Neural progenitor cell (in vitro differentiated cells): Measurements from ENCODE around the gene C1QTNF7. TPM values are rescaled to one million over a fixed set of nuclear protein-coding genes. Genes with fewer than 3 reads are reported as not detected.

Source experiments
- DNase-seq: peaks from one replicate; pipeline ENCODE4 v3.0.0-alpha.2; 2016; ENCODE audit warnings: low spot score
- H2AFZ ChIP-seq: fragments of 200-600 bp; sonication (generic); replicated peaks from 2 replicates; pipeline ENCODE4 v1.6.1; 2016; ENCODE audit warnings: antibody characterized with exemption
- H3F3A ChIP-seq: fragments of 200-600 bp; sonication (generic); 2 replicates; pipeline ENCODE4 v1.6.1; 2016; ENCODE audit warnings: antibody characterized with exemption, low read depth
- H3K27ac ChIP-seq: fragments of 200-600 bp; sonication (generic); 2 replicates; pipeline ENCODE4 v1.5.1; 2016; ENCODE audit warnings: mild to moderate bottlenecking
- H3K27me3 ChIP-seq: fragments of 200-600 bp; sonication (generic); 2 replicates; pipeline ENCODE4 v1.6.1; 2016; ENCODE audit warnings: mild to moderate bottlenecking, moderate library complexity
- H3K36me3 ChIP-seq: fragments of 200-600 bp; sonication (generic); 2 replicates; pipeline ENCODE4 v1.5.1; 2016
- H3K4me1 ChIP-seq: fragments of 200-600 bp; sonication (generic); 2 replicates; pipeline ENCODE4 v1.6.1; 2016; ENCODE audit warnings: mixed run types
- H3K4me2 ChIP-seq: fragments of 200-600 bp; sonication (generic); 2 replicates; pipeline ENCODE4 v1.6.1; 2016
- H3K4me3 ChIP-seq: fragments of 200-600 bp; sonication (generic); 2 replicates; pipeline ENCODE4 v1.5.1; 2016
- H3K79me2 ChIP-seq: fragments of 200-600 bp; sonication (generic); 2 replicates; pipeline ENCODE4 v1.6.1; 2016; ENCODE audit warnings: low read depth
- H3K9ac ChIP-seq: fragments of 200-600 bp; sonication (generic); 2 replicates; pipeline ENCODE4 v1.6.1; 2016
- H3K9me3 ChIP-seq: fragments of 200-600 bp; sonication (generic); 2 replicates; pipeline ENCODE4 v1.5.1; 2016; ENCODE audit warnings: low read depth
- H4K20me1 ChIP-seq: fragments of 200-600 bp; sonication (generic); 2 replicates; pipeline ENCODE4 v1.6.1; 2016; ENCODE audit warnings: low read depth
- H3K27ac Mint-ChIP-seq: 3 replicates; pipeline ENCODE4 v1.8.0; 2021; ENCODE audit warnings: mixed read lengths
- H3K27me3 Mint-ChIP-seq: 2 replicates; pipeline ENCODE4 v1.8.0; 2022; ENCODE audit warnings: low read depth, mild to moderate bottlenecking, inconsistent platforms, moderate library complexity, mixed read lengths; ENCODE audit not compliant: insufficient read depth
- H3K36me3 Mint-ChIP-seq: 3 replicates; pipeline ENCODE4 v1.8.0; 2021; ENCODE audit warnings: mixed read lengths
- H3K4me1 Mint-ChIP-seq: 3 replicates; pipeline ENCODE4 v1.8.0; 2021; ENCODE audit warnings: mixed read lengths
- H3K4me3 Mint-ChIP-seq: 3 replicates; pipeline ENCODE4 v1.8.0; 2021; ENCODE audit warnings: mild to moderate bottlenecking, moderate library complexity, mixed read lengths
- H3K9me3 Mint-ChIP-seq: 3 replicates; pipeline ENCODE4 v1.8.0; 2020; ENCODE audit warnings: mixed read lengths
- CTCF ChIP-seq: fragments of 200-600 bp; sonication (generic); IDR thresholded peaks from 2 replicates; pipeline ENCODE4 v1.5.1; 2017; ENCODE audit warnings: antibody characterized with exemption, mild to moderate bottlenecking
- EZH2 ChIP-seq: fragments of 200-600 bp; sonication (generic); IDR thresholded peaks from 2 replicates; pipeline ENCODE4 v1.6.1; 2017; ENCODE audit warnings: antibody characterized with exemption, mild to moderate bottlenecking, moderate library complexity
- EZH2phosphoT487 ChIP-seq: fragments of 200-600 bp; sonication (generic); IDR thresholded peaks from 2 replicates; pipeline ENCODE4 v1.6.1; 2017; ENCODE audit warnings: antibody characterized with exemption
- total RNA-seq: library from RNA; depleted of rRNA; stranded (reverse); fragments of >200 nt; gene quantifications from 2 replicates; pipeline ENCODE4 v1.2.3, GENCODE V29; 2015; ENCODE audit warnings: low replicate concordance

The C1QTNF7 gene
- total RNA-seq, 1 donor from 2014 or later, result not detected

DNA sequence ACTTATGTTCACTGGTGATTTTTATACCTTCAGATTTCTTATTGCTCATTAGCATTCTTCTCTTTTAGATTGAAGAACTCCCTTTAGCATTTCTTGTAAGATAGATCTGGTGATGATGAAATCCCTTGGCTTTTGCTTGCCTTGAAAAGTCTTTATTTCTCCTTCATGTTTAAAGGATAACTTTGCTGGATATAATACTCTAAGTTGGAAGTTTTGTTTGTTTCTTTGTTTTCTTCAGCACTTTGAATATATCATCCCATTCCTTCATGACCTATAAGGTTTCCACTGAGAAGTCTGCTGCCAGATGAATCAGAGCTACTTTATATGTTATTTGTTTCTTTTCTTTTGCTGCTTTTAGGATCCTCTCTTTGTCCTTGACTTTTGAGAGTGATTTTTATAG lies 60.3 kb downstream of the C1QTNF7 start:
- no peak for DNase-seq
- H3K9ac ChIP-seq, result no peak overlapping the region
- H3K9me3 Mint-ChIP-seq, result peaks cover 33% of the 10 kb centered on the region
- no peak overlapping the region for H3K4me3 ChIP-seq
- H3K36me3 Mint-ChIP-seq, result peaks cover 64% of the 10 kb centered on the region
- H3K79me2 ChIP-seq, result no peaks in the 10 kb centered on the region
- no peaks in the 10 kb centered on the region for H3K36me3 ChIP-seq
- H3K4me2 ChIP-seq, result no peak overlapping the region
- H4K20me1 ChIP-seq, result no peaks in the 10 kb centered on the region
- H3K9me3 ChIP-seq, result no peaks in the 10 kb centered on the region
- no peak overlapping the region for H3K27ac Mint-ChIP-seq
- no peak overlapping the region for H3K27ac ChIP-seq
- no peaks in the 10 kb centered on the region for H3F3A ChIP-seq
- H2AFZ ChIP-seq, result no peak overlapping the region
- no peaks in the 10 kb centered on the region for H3K4me1 ChIP-seq
- TF ChIP-seq EZH2 (no peak), CTCF (no peak), EZH2phosphoT487 (no peak)
- no peaks in the 10 kb centered on the region for H3K27me3 Mint-ChIP-seq
- H3K4me1 Mint-ChIP-seq, result no peaks in the 10 kb centered on the region
- no peak overlapping the region for H3K4me3 Mint-ChIP-seq
- no peaks in the 10 kb centered on the region for H3K27me3 ChIP-seq

- Histone ChIP-seq H3K36me3 (no peaks in the 10 kb centered on the region), H3K4me1 (no peaks in the 10 kb centered on the region), H3K27me3 (no peaks in the 10 kb centered on the region), H3K9me3 (no peaks in the 10 kb centered on the region), H3K4me3 (no peak overlapping the region), H2AFZ (no peak overlapping the region), H4K20me1 (no peaks in the 10 kb centered on the region), H3F3A (no peaks in the 10 kb centered on the region), H3K9ac (no peak overlapping the region), H3K27ac (no peak overlapping the region), H3K4me2 (no peak overlapping the region), H3K79me2 (no peaks in the 10 kb centered on the region)
- no peak overlapping the region for H3K27ac Mint-ChIP-seq
- H3K36me3 Mint-ChIP-seq, result peaks cover 59% of the 10 kb centered on the region
- no peak overlapping the region for H3K4me3 Mint-ChIP-seq
- no peak for TF ChIP-seq EZH2
- no peak for TF ChIP-seq EZH2phosphoT487
- TF ChIP-seq CTCF, result no peak
- H3K4me1 Mint-ChIP-seq, result no peaks in the 10 kb centered on the region
- DNase-seq, result no peak
- H3K9me3 Mint-ChIP-seq, result peaks cover 33% of the 10 kb centered on the region
- peaks cover 3% of the 10 kb centered on the region for H3K27me3 Mint-ChIP-seq
Observed at GRCh38 chr4:15488658-15489470, 61.0 kb downstream of the C1QTNF7 start.

DNA sequence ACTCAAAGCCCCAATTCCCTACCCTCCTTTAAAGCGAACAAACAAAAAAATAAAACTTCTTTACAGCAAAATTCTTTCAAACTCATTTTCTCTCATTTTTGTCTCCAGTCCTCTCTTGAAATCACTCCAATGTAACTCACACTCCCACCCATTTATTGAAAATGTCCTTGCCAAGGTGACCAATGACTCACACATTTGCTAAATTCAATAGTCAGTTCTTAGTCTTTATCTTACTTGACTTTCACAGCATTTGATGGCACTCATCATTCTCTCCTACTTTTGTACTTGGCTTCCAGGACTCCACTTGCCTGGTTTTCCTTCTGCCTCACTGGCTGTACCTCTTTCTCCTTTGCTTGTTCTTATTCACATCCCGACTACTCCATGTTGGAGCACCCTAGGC lies 61.7 kb downstream of the C1QTNF7 start:
- no peaks in the 10 kb centered on the region for H3F3A ChIP-seq
- no peaks in the 10 kb centered on the region for H3K36me3 ChIP-seq
- no peaks in the 10 kb centered on the region for H3K9me3 ChIP-seq
- H3K9me3 Mint-ChIP-seq, result peaks cover 33% of the 10 kb centered on the region
- TF ChIP-seq EZH2 (no peak), EZH2phosphoT487 (no peak), CTCF (no peak)
- H3K4me3 Mint-ChIP-seq, result no peak overlapping the region
- no peak overlapping the region for H3K4me2 ChIP-seq
- H3K27ac ChIP-seq, result no peak overlapping the region
- no peak overlapping the region for H3K9ac ChIP-seq
- H3K27me3 ChIP-seq, result no peaks in the 10 kb centered on the region
- H3K36me3 Mint-ChIP-seq, result peaks cover 53% of the 10 kb centered on the region
- H3K4me1 ChIP-seq, result no peaks in the 10 kb centered on the region
- H3K27me3 Mint-ChIP-seq, result peaks cover 3% of the 10 kb centered on the region
- no peak overlapping the region for H3K27ac Mint-ChIP-seq
- H3K79me2 ChIP-seq, result no peaks in the 10 kb centered on the region
- no peak overlapping the region for H2AFZ ChIP-seq
- no peaks in the 10 kb centered on the region for H4K20me1 ChIP-seq
- no peak overlapping the region for H3K4me3 ChIP-seq
- no peak for DNase-seq
- no peaks in the 10 kb centered on the region for H3K4me1 Mint-ChIP-seq
